Measurements from ENCODE around the gene JARID2.

The JARID2 gene

GRCh38 chr6:15447546-15448267, 201.8 kb downstream of the JARID2 start:
- no peak for DNase-seq

GRCh38 chr6:15449011-15449410, 203.1 kb downstream of the JARID2 start:
- DNase-seq = no peak

GRCh38 chr6:15451738-15452137, 205.9 kb downstream of the JARID2 start:
- DNase-seq = no peak

- DNase-seq = no peak
Measured at GRCh38 chr6:15452182-15452941, 206.5 kb downstream of the JARID2 start.

- DNase-seq = no peak
Measured at GRCh38 chr6:15453186-15453585, 207.3 kb downstream of the JARID2 start.

- DNase-seq = no peak
Measured at GRCh38 chr6:15453622-15454021, 207.8 kb downstream of the JARID2 start.

GRCh38 chr6:15456422-15456821, 210.6 kb downstream of the JARID2 start:
- no peak for DNase-seq

- DNase-seq = no peak
Measured at GRCh38 chr6:15457121-15457650, 211.3 kb downstream of the JARID2 start.

- no peak for DNase-seq
Measured at GRCh38 chr6:15458021-15458459, 212.2 kb downstream of the JARID2 start.

- no peak for DNase-seq
Measured at GRCh38 chr6:15460110-15460727, 214.3 kb downstream of the JARID2 start.

GRCh38 chr6:15461127-15461944, 215.5 kb downstream of the JARID2 start:
- no peak for DNase-seq

- no peak for DNase-seq
Measured at GRCh38 chr6:15462256-15462655, 216.4 kb downstream of the JARID2 start.

GRCh38 chr6:15462717-15463525, 217.1 kb downstream of the JARID2 start:
- no peak for DNase-seq

GRCh38 chr6:15464211-15464725, 218.4 kb downstream of the JARID2 start:
- peak; percentile 50 for DNase-seq

- DNase-seq = no peak
Measured at GRCh38 chr6:15465212-15465611, 219.3 kb downstream of the JARID2 start.

GRCh38 chr6:15470746-15471145, 224.9 kb downstream of the JARID2 start:
- DNase-seq = no peak

GRCh38 chr6:15472621-15473020, 226.8 kb downstream of the JARID2 start:
- no peak for DNase-seq

- DNase-seq = no peak
Measured at GRCh38 chr6:15473174-15473573, 227.3 kb downstream of the JARID2 start.

GRCh38 chr6:15473741-15474161, 227.9 kb downstream of the JARID2 start:
- DNase-seq = no peak

GRCh38 chr6:15474196-15474595, 228.3 kb downstream of the JARID2 start:
- no peak for DNase-seq

GRCh38 chr6:15475261-15475660, 229.4 kb downstream of the JARID2 start:
- no peak for DNase-seq
